ENCODE measurements around the gene STIL.
"Not testable (repeated sequence)": the region's sequence is repeated elsewhere in the genome, so short reads cannot be mapped to it uniquely, and the experiment has no call there.

The STIL gene

GRCh38 chr1:47210666-47211065, 103.3 kb downstream of the STIL start:
- Histone ChIP-seq H3K27ac (no peak overlapping the region), H3K4me3 (no peak overlapping the region)
- DNase-seq (ENCODE audit: low spot score), result no peak
- no peak for TF ChIP-seq CTCF (IDR thresholded peaks at IDR 0.05)

- H3K27ac ChIP-seq, result no peak overlapping the region
- H3K4me3 ChIP-seq, result no peak overlapping the region
- TF ChIP-seq CTCF (IDR thresholded peaks at IDR 0.05), result no peak
- DNase-seq (ENCODE audit: low spot score), result no peak
Observed at GRCh38 chr1:47209725-47210325, 104.1 kb downstream of the STIL start.

GRCh38 chr1:47209091-47209490, 104.9 kb downstream of the STIL start:
- no peak overlapping the region for H3K4me3 ChIP-seq
- no peak for DNase-seq (ENCODE audit: low spot score)
- no peak overlapping the region for H3K27ac ChIP-seq
- no peak for TF ChIP-seq CTCF (IDR thresholded peaks at IDR 0.05)

DNA sequence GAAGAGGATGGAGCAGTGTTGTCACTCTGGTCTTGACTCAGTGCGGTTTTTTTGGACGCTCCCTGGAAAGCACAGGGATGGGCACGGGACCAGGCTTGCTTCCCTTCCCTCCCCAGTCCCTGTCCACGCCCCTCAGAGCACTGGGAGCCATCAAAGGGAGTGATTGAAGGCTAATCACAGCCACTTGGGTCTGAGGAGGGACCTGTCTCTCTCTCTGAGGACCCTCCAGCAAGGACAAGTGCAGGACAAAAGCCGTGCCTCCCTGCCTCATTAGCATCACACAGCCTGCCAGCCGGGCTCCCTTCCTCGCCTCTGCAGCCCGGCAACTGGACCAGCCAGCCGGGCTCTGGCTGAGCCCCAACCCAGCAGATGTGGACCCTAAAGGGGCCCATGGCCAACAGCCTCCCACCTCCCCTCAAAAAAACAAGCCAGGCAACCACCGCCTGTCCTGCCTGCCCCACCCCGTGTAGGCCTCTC, 105.5 kb downstream of the STIL start:
- no peak for DNase-seq (ENCODE audit: low spot score)
- Histone ChIP-seq H3K4me3 (no peak overlapping the region), H3K27ac (no peak overlapping the region)
- TF ChIP-seq CTCF (IDR thresholded peaks at IDR 0.05), result no peak

GRCh38 chr1:47207803-47208373, 106.1 kb downstream of the STIL start:
- no peak overlapping the region for H3K27ac ChIP-seq
- no peak for TF ChIP-seq CTCF (IDR thresholded peaks at IDR 0.05)
- no peak for DNase-seq (ENCODE audit: low spot score)
- H3K4me3 ChIP-seq, result no peak overlapping the region

DNA sequence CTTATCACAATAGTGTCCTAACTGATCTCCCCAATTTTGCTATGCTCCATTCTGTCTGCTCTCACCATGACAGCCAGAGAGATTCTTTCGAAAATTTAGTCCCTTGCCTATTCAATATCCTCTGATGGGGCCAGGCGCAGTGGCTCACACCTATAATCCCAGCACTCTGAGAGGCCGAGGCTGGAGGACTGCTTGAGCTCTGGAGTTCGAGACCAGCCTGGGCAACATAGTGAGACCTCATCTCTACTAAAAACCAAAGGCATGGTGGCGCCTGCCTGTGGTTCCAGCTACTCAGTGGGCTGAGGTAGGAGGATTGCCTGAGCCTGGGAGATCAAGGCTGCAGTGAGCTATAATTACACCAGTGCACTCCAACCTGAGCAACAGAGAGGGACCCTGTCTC, 108.0 kb downstream of the STIL start:
- no peak for TF ChIP-seq CTCF (IDR thresholded peaks at IDR 0.05)
- Histone ChIP-seq H3K27ac (no peak overlapping the region), H3K4me3 (no peak overlapping the region)
- no peak for DNase-seq (ENCODE audit: low spot score)

- H3K27ac ChIP-seq; DNase-seq (ENCODE audit: low spot score); H3K4me3 ChIP-seq: not testable (repeated sequence)
Observed at GRCh38 chr1:47203504-47203903, 110.4 kb downstream of the STIL start.
